Measurements from ENCODE around the gene LRMDA. TPM values are rescaled to one million over a fixed set of nuclear protein-coding genes. Genes with fewer than 3 reads are reported as not detected.

LRMDA gene
- total and polyA plus RNA-seq, 2 of the 13 experiments (the other 11 are each of a cell fraction or from before 2014, with no cell fraction given), result 13.4 to 22.0 TPM

GRCh38 chr10:75807456-75807855 lies 376.0 kb downstream of the LRMDA start:
- FAIRE-seq (no peak), DNase-seq (ENCODE audit: low spot score) (no peak), ATAC-seq (no peak)
- intact Hi-C loops (cut with micrococcal nuclease; ENCODE audit: unreplicated experiment), result no loop called here
- peaks cover 11% of the 10 kb centered on the region for H3K4me1 ChIP-seq (ENCODE audit: insufficient read depth, low read length)
- H3K27me3 ChIP-seq (ENCODE audit: control insufficient read depth in 1 of 2, insufficient read depth in 2 of 2, low read length in 2 of 2), result no peaks in the 10 kb centered on the region
- no peak overlapping the region for H3K9ac ChIP-seq (ENCODE audit: insufficient read depth, low read depth, low read length)
- H4K20me1 ChIP-seq (ENCODE audit: insufficient read depth, low read length), result no peaks in the 10 kb centered on the region
- no TSS peak for BruUV-seq (replicated peaks)
- TF ChIP-seq KMT2A (CRISPR knock-in tag; IDR thresholded peaks at IDR 0.05) (no peak), ZBTB40 (IDR thresholded peaks at IDR 0.05) (no peak), ZBTB40 (CRISPR knock-in tag; IDR thresholded peaks at IDR 0.05) (no peak), IRF2 (CRISPR knock-in tag; IDR thresholded peaks at IDR 0.05) (no peak), SIN3B (IDR thresholded peaks at IDR 0.05; ENCODE audit: low read length) (no peak), HOXA7 (CRISPR knock-in tag; IDR thresholded peaks at IDR 0.05) (no peak), SPEN (CRISPR knock-in tag; IDR thresholded peaks at IDR 0.05; ENCODE audit: low read depth) (no peak), ZNF777 (CRISPR knock-in tag; IDR thresholded peaks at IDR 0.05) (no peak), KLF6 (CRISPR knock-in tag; IDR thresholded peaks at IDR 0.05) (no peak), TAF1 (CRISPR knock-in tag; IDR thresholded peaks at IDR 0.05) (no peak), THAP11 (CRISPR knock-in tag; IDR thresholded peaks at IDR 0.05) (no peak), ZNF557 (CRISPR knock-in tag; IDR thresholded peaks at IDR 0.05) (no peak), HMG20A (CRISPR knock-in tag; IDR thresholded peaks at IDR 0.05; ENCODE audit: borderline replicate concordance) (no peak)
- no peak overlapping the region for H3K4me2 ChIP-seq (ENCODE audit: low read depth, low read length)
- WGBS (ENCODE audit: low lambda C conversion rate), result 96% methylated on average over 5 of the region's 5 CpGs
- in situ Hi-C loops (cut with HindIII; ENCODE audit: extremely low pct_ligation_motif_present, low pct_unique_long_range_greater_than_20kb), result no loop called here
- no peaks in the 10 kb centered on the region for H3K9me3 ChIP-seq (ENCODE audit: low read length)
- ChIA-PET CTCF (ENCODE audit: low intra/inter-chr PET ratio, low total read pairs) (no interaction called here), POLR2A (interaction anchor here (0.6 kb wide), 1 partner anchor 377 kb away, joined by 3 read pairs; no protein-coding TSS in a partner anchor)
- H3K36me3 ChIP-seq (replicated peaks in 1 of 2; ENCODE audit: control insufficient read depth in 1 of 2, insufficient read depth in 2 of 2, low read length in 2 of 2), result no peaks in the 10 kb centered on the region
- H3K4me3 ChIP-seq (replicated peaks in 1 of 3; ENCODE audit: insufficient read depth in 1 of 3, low read depth in 2 of 3, low read length in 3 of 3), result no peak overlapping the region
- no peaks in the 10 kb centered on the region for H3K79me2 ChIP-seq (ENCODE audit: insufficient read depth, low read length)
- H3K27ac ChIP-seq (ENCODE audit: extremely low read length, insufficient read depth, low read length), result no peak overlapping the region
- H2AFZ ChIP-seq (ENCODE audit: low read length), result no peak overlapping the region

Data from HepG2 (cell line).